OCI-LY3 (cell line): ENCODE data around the gene LRRC74B.
A peak's percentile ranks its signal among the peaks of the same experiment; 100 is the strongest.

Experiments used
- H2AFZ ChIP-seq: fragments of 200-600, 300-600 bp; shearing (Covaris generic); 2 replicates; pipeline ENCODE4 v1.6.0; 2014; ENCODE audit warnings: antibody characterized with exemption, low read depth, low read length
- H3K27ac ChIP-seq: fragments of 200-600, 300-600 bp; sonication (generic); 2 replicates; pipeline ENCODE4 v1.5.1; 2014; ENCODE audit warnings: mild to moderate bottlenecking, low read length, moderate library complexity, mixed read lengths
- H3K27me3 ChIP-seq: fragments of 200-600, 300-600 bp; sonication (generic); 2 replicates; pipeline ENCODE4 v1.6.1; 2014; ENCODE audit warnings: low read depth, low read length, mixed read lengths
- H3K36me3 ChIP-seq: fragments of 200-600, 300-600 bp; sonication (generic); replicated peaks from 2 replicates; pipeline ENCODE3; 2014; ENCODE audit warnings: low read depth, low read length, mixed read lengths
- H3K4me1 ChIP-seq: fragments of 300-600, 200-600 bp; sonication (generic); 2 replicates; pipeline ENCODE4 v1.6.1; 2014; ENCODE audit warnings: low read length, mixed read lengths
- H3K4me2 ChIP-seq: fragments of 200-600, 300-600 bp; sonication (generic); 2 replicates; pipeline ENCODE4 v1.6.1; 2014; ENCODE audit warnings: low read length, mixed read lengths
- H3K4me3 ChIP-seq: fragments of 300-600, 200-600 bp; sonication (generic); 2 replicates; pipeline ENCODE4 v1.5.1; 2014; ENCODE audit warnings: antibody characterized with exemption, mild to moderate bottlenecking, low read length, moderate library complexity
- H3K79me2 ChIP-seq: fragments of 300-600, 200-600 bp; shearing (Covaris generic); 2 replicates; pipeline ENCODE4 v1.6.1; 2014; ENCODE audit warnings: mild to moderate bottlenecking, low read length, mixed read lengths
- H3K9ac ChIP-seq: fragments of 300-600, 200-600 bp; shearing (Covaris generic); 2 replicates; pipeline ENCODE4 v1.6.0; 2014; ENCODE audit warnings: mild to moderate bottlenecking, low read length, moderate library complexity
- H3K9me3 ChIP-seq: fragments of 200-600, 300-600 bp; shearing (Covaris generic); 2 replicates; pipeline ENCODE4 v1.6.1; 2014; ENCODE audit warnings: low read length, mixed read lengths; ENCODE audit not compliant: insufficient read depth
- H4K20me1 ChIP-seq: fragments of 200-600, 300-600 bp; sonication (generic); 2 replicates; pipeline ENCODE4 v1.6.1; 2016; ENCODE audit warnings: low read length, mixed read lengths; ENCODE audit not compliant: insufficient read depth
- EZH2phosphoT487 ChIP-seq: fragments of 200-600 bp; shearing (Covaris generic); IDR thresholded peaks from 2 replicates; pipeline ENCODE4 v1.6.1; 2018; ENCODE audit warnings: antibody characterized with exemption, mixed run types, low read depth
- TF ChIP-seq, protein P1 (sequence below): fragments of 200-600, 300-600 bp; sonication (generic); IDR thresholded peaks from 2 replicates; pipeline ENCODE4 v1.5.1; 2014; ENCODE audit warnings: antibody characterized with exemption, low read length, low read depth

The LRRC74B gene

DNA sequence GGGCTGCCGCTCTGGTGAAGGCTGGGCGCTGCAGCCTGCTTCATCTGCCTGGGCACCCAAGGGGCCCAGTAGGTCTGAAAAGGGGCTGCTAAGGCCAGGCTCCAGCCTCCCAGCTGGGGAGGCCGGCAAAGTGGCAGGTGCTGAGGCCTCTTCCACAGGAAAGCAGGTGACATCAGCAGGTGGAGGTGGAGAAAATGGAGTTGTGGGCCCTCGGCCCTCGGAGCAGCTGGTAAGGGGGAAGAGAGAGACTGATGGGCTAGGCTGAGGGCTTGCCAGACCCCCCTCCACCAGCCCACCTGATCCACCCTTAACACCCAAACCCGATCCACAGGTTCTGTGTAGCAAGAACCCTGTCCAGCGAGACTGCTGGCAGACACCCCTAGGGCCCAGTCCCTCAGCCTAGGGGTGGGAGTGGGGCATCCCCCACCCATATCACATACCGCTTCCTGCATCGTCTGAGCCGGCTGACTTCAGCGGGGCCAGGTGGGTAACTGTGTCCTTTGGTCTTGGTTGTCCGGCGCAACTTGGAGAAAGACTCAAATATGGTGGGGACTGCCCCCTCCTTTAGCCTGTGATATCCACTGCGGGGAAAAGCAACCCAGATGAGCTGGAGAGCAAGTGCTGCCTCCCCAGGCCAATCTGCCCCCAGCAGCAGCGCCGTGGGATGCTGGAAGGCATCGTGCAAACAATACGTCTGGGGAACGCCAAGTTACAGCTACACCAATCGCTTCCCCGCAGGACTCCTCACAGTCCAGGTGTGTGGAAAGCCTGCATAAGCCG, 45.3 kb upstream of the LRRC74B start:
- no peaks in the 10 kb centered on the region for H3K9me3 ChIP-seq
- no peak overlapping the region for H2AFZ ChIP-seq
- H3K9ac ChIP-seq = peak overlapping the region; percentile 98
- H3K27me3 ChIP-seq = no peaks in the 10 kb centered on the region
- H3K27ac ChIP-seq = no peak overlapping the region
- peak overlapping the region; percentile 75 for H3K4me2 ChIP-seq
- 0 out of 2 replicates have a peak, but pooled peaks cover 3% of the 10 kb centered on the region for H4K20me1 ChIP-seq
- H3K36me3 ChIP-seq = peaks cover 42% of the 10 kb centered on the region
- peaks cover 35% of the 10 kb centered on the region for H3K79me2 ChIP-seq
- peaks cover 18% of the 10 kb centered on the region for H3K4me1 ChIP-seq
- peak overlapping the region; percentile 91 for H3K4me3 ChIP-seq
- TF ChIP-seq, protein P1, sequence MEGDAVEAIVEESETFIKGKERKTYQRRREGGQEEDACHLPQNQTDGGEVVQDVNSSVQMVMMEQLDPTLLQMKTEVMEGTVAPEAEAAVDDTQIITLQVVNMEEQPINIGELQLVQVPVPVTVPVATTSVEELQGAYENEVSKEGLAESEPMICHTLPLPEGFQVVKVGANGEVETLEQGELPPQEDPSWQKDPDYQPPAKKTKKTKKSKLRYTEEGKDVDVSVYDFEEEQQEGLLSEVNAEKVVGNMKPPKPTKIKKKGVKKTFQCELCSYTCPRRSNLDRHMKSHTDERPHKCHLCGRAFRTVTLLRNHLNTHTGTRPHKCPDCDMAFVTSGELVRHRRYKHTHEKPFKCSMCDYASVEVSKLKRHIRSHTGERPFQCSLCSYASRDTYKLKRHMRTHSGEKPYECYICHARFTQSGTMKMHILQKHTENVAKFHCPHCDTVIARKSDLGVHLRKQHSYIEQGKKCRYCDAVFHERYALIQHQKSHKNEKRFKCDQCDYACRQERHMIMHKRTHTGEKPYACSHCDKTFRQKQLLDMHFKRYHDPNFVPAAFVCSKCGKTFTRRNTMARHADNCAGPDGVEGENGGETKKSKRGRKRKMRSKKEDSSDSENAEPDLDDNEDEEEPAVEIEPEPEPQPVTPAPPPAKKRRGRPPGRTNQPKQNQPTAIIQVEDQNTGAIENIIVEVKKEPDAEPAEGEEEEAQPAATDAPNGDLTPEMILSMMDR = no peak
- no peak for TF ChIP-seq EZH2phosphoT487

DNA sequence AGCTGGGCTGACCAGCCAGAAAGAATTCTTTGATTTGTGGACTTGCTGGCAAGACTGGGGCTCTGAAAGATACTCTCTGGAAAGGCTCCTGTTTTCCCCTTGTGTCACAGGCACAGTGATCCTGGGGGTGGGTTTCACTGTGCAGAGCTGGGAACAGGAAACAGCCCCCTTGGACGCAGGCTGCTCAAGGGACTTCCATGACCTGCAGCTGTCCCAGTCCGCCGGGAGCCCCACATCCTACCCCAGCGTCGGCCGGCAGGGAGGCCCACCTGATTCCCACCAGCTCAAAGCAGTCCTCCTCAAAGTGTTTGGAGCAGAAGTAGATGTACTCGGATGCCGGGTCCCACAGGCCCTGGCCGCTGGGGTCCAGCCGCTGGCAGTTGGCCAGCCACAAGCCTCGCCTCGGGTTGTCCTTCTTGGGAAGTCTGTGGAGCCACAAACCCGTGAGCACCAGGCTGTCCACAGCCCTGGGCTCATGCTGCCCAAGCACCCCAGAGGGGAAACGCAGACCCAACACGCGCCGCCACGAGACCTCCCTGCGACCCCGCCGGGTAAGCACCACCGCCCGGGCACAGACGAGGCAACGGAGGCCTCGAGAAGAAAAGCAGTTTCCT, 44.7 kb upstream of the LRRC74B start:
- Histone ChIP-seq H3K27me3 (no peaks in the 10 kb centered on the region), H3K9me3 (no peaks in the 10 kb centered on the region), H2AFZ (0 out of 2 replicates have a peak overlapping the region, but pooled peaks have one; percentile 55), H3K4me2 (peak overlapping the region; percentile 75), H3K4me1 (peaks cover 18% of the 10 kb centered on the region), H4K20me1 (0 out of 2 replicates have a peak, but pooled peaks cover 3% of the 10 kb centered on the region), H3K27ac (peak overlapping the region; percentile 94), H3K4me3 (peak overlapping the region; percentile 91), H3K79me2 (peaks cover 35% of the 10 kb centered on the region), H3K36me3 (peaks cover 42% of the 10 kb centered on the region), H3K9ac (peak overlapping the region; percentile 98)
- no peak for TF ChIP-seq EZH2phosphoT487
- TF ChIP-seq, protein P1 = no peak

DNA sequence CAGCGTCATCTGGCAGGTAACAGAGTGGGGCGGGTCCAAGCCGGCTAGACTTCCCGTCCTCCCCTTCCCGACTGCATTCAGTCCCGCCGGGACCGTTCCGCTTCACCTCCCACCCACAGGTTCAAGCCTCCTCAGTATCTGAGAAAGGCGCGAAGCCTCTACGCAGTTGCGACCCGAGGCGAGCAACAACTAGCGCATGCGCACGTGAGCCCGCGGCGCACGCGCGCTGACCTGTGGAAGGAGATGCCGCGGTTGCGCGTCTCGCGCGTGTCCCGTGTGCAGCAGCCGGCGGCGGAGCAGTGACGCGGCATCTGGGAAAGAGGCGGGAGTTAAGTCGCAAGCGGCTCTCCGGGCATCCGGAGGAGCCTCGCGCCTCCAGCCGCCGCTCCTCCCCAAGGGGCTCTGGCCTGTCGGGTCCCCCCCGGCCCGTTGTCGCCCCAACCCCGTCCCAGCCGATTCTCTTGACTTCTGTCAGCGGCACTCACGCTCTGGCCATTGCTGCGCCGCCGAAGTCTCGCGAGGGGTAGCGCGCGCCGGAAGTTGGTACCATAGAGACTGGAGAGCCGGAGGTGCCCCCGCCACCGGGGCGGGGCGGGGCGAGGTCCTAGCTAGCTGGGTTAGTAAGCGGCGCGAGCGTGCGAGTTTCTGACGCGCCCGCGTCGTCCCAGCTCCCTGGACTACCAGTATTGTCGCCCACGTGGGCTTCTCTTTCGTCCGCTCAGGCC, 44.0 kb upstream of the LRRC74B start, which contains the start of gene THAP7:
Gene THAP7 (minus strand): TSS at position 518 of the 725 bp plus-strand sequence. CDS start 207 bp downstream, at position 311.
- peak within 1 kb of the TSS; percentile 94 for H3K27ac ChIP-seq
- no peaks in the 10 kb centered on the region for H3K9me3 ChIP-seq
- peaks cover 18% of the 10 kb centered on the region for H3K4me1 ChIP-seq
- peak within 1 kb of the TSS; percentile 97 for H3K4me2 ChIP-seq
- H3K9ac ChIP-seq = peak within 1 kb of the TSS; percentile 98
- H2AFZ ChIP-seq = peak within 1 kb of the TSS; percentile 68; the same call in 1 of the 2 replicates
- 0 out of 2 replicates have a peak, but pooled peaks cover 3% of the 10 kb centered on the region for H4K20me1 ChIP-seq
- H3K36me3 ChIP-seq = peaks cover 38% of the 10 kb centered on the region
- H3K79me2 ChIP-seq = peaks cover 35% of the 10 kb centered on the region
- TF ChIP-seq, protein P1 = no peak
- no peak for TF ChIP-seq EZH2phosphoT487
- H3K27me3 ChIP-seq = 0 out of 2 replicates have a peak, but pooled peaks cover 3% of the 10 kb centered on the region
- peak within 1 kb of the TSS; percentile 91 for H3K4me3 ChIP-seq
